Suprapubic skin (tissue), 3 donors: ENCODE measurements around the gene COA8.

ENCODE experiments used
- EP300 ChIP-seq: sonication (generic); formaldehyde crosslinking; IDR thresholded peaks from one replicate; pipeline ENCODE4 v1.6.1; 2017; ENCODE audit warnings: antibody characterized with exemption
- POLR2A ChIP-seq, 2 donors: fragments of 450-650 bp; IDR thresholded peaks; one replicate each; pipeline ENCODE4 v1.6.1; 2017; ENCODE audit warnings: antibody characterized with exemption in 2 of 2, mild to moderate bottlenecking in 2 of 2, moderate library complexity in 2 of 2
- TF ChIP-seq, protein P1 (sequence below), 2 donors: fragments of 200-600 bp in 1 of 2; fragments of 450-650 bp in 1 of 2; sonication (generic) in 1 of 2; IDR thresholded peaks; one replicate each; pipeline ENCODE4 v1.5.1; 2016 to 2019; ENCODE audit warnings: antibody characterized with exemption in 2 of 2, mild to moderate bottlenecking in 1 of 2, moderate library complexity in 1 of 2

DNA sequence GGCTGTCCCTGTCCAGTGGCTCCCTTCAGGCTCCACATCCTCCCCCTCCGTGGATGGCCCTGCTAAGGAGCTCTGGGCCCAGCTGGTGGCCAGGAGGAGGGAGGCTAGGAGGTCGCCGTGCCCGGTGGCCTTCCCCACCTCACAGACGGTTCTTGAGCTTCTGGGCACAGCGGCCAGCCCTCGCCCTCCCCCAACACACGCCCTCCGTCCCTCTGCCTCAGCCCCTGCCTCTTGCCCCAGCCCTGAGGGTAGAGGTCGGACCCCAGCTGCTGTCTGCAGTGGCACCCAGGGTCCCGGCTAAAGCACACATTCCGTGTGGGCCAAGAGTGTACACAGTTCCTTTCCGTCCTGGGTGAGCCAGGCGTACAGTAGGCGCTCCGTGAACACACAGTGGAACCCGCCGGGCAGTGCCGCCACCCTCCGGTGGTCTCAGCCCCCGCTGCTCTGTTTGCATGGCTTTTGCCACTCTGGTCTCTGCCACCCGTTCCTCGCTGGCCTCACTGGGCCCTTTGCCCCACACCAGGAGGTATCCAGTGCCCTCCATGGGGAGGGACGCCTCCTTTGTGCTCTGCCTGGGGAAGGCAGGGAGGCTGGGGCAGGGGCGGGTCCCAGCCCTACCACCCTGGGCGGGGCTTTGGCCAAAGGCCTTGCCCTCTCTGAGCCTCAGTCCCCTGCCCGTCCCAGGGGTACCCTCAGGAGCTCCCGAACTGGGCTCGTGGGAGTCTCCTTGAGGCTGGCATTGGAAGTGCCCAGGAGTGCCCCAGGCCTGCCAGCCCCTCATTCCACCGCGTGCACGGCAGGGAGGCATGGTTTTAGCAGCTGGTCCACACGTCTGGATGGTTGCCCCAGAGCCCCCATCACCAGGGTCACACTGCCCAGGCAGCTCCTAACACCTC is 20.8 kb upstream of the COA8 start:
- TF ChIP-seq, protein P1, sequence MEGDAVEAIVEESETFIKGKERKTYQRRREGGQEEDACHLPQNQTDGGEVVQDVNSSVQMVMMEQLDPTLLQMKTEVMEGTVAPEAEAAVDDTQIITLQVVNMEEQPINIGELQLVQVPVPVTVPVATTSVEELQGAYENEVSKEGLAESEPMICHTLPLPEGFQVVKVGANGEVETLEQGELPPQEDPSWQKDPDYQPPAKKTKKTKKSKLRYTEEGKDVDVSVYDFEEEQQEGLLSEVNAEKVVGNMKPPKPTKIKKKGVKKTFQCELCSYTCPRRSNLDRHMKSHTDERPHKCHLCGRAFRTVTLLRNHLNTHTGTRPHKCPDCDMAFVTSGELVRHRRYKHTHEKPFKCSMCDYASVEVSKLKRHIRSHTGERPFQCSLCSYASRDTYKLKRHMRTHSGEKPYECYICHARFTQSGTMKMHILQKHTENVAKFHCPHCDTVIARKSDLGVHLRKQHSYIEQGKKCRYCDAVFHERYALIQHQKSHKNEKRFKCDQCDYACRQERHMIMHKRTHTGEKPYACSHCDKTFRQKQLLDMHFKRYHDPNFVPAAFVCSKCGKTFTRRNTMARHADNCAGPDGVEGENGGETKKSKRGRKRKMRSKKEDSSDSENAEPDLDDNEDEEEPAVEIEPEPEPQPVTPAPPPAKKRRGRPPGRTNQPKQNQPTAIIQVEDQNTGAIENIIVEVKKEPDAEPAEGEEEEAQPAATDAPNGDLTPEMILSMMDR (IDR thresholded peaks at IDR 0.05): no peak
- no peak for TF ChIP-seq POLR2A (IDR thresholded peaks at IDR 0.05)
- TF ChIP-seq EP300: no peak
